CD14-positive monocyte (primary cell): ENCODE measurements around the gene MS4A12. TPM values are rescaled to one million over a fixed set of nuclear protein-coding genes. Genes with fewer than 3 reads are reported as not detected.

Experiments
- DNase-seq, 3 donors: peaks; one replicate each; pipeline ENCODE4 v3.0.0-alpha.2; 2011 to 2022
- H2AFZ ChIP-seq: 2 replicates; pipeline ENCODE4 v1.6.0; 2012; ENCODE audit warnings: mild to moderate bottlenecking, low read depth, low read length, inconsistent platforms; ENCODE audit not compliant: insufficient read depth, poor library complexity, severe bottlenecking
- H3K27ac ChIP-seq, 2 donors: 1 replicate in 1 of 2; 2 replicates in 1 of 2; pipeline ENCODE4 v1.5.1; 2012 to 2013; ENCODE audit warnings: low read length in 2 of 2, control low read depth in 1 of 2, inconsistent platforms in 1 of 2, low read depth in 1 of 2, mild to moderate bottlenecking in 1 of 2
- H3K27me3 ChIP-seq, 2 donors: one replicate each; pipeline versions ENCODE4 v1.6.0 to v1.6.1; 2011 to 2013; ENCODE audit warnings: low read length in 2 of 2; ENCODE audit not compliant: control insufficient read depth in 2 of 2, insufficient read depth in 2 of 2
- H3K36me3 ChIP-seq, 2 donors: replicated peaks in 1 of 2; 1 replicate in 1 of 2; 2 replicates in 1 of 2; pipeline versions ENCODE4 v1.5.1 to v1.6.1; 2012 to 2013; ENCODE audit warnings: low read length in 2 of 2, control low read depth in 1 of 2, inconsistent platforms in 1 of 2, mild to moderate bottlenecking in 1 of 2; ENCODE audit not compliant: insufficient read depth in 2 of 2, control insufficient read depth in 1 of 2
- H3K4me1 ChIP-seq, 2 donors: 1 replicate in 1 of 2; 2 replicates in 1 of 2; pipeline versions ENCODE4 v1.5.1 to v1.6.1; 2012 to 2013; ENCODE audit warnings: low read length in 2 of 2, control low read depth in 1 of 2, inconsistent platforms in 1 of 2, mild to moderate bottlenecking in 1 of 2, moderate library complexity in 1 of 2; ENCODE audit not compliant: insufficient read depth in 2 of 2, control insufficient read depth in 1 of 2
- H3K4me2 ChIP-seq: replicated peaks from 2 replicates; pipeline ENCODE3; 2012; ENCODE audit warnings: low read length, moderate library complexity, mild to moderate bottlenecking; ENCODE audit not compliant: poor library complexity, severe bottlenecking; ENCODE audit errors: extremely low read depth
- H3K4me3 ChIP-seq, 3 experiments: fragments of 200-600 bp in 1 of 3; sonication (generic) in 1 of 3; replicated peaks in 1 of 3; 1 replicate in 2 of 3; 2 replicates in 1 of 3; pipeline ENCODE4 v1.5.1; 2011 to 2013; ENCODE audit warnings: low read length in 3 of 3, mild to moderate bottlenecking in 3 of 3, control low read depth in 2 of 3, low read depth in 2 of 3, inconsistent platforms in 1 of 3, moderate library complexity in 1 of 3
- H3K79me2 ChIP-seq: 2 replicates; pipeline ENCODE4 v1.6.0; 2012; ENCODE audit warnings: mild to moderate bottlenecking, control low read depth, inconsistent platforms, low read length, moderate library complexity; ENCODE audit not compliant: insufficient read depth
- H3K9ac ChIP-seq: 2 replicates; pipeline ENCODE4 v1.6.0; 2017; ENCODE audit warnings: low read length, mild to moderate bottlenecking; ENCODE audit not compliant: insufficient read depth, poor library complexity, severe bottlenecking
- H3K9me3 ChIP-seq, 2 donors: replicated peaks in 1 of 2; 1 replicate in 1 of 2; 2 replicates in 1 of 2; pipeline versions ENCODE4 v1.5.1 to v1.6.1; 2012 to 2013; ENCODE audit warnings: low read length in 2 of 2, control low read depth in 1 of 2; ENCODE audit not compliant: control insufficient read depth in 1 of 2, insufficient read depth in 1 of 2
- H4K20me1 ChIP-seq: 2 replicates; pipeline ENCODE4 v1.6.0; 2012; ENCODE audit warnings: mild to moderate bottlenecking, low read length, control low read depth, moderate library complexity; ENCODE audit not compliant: insufficient read depth
- H3K27ac Mint-ChIP-seq, 7 donors: one replicate each; pipeline ENCODE4 v1.8.0; 2020; ENCODE audit warnings: mild to moderate bottlenecking in 7 of 7, mixed read lengths in 7 of 7, moderate library complexity in 6 of 7, inconsistent platforms in 2 of 7
- H3K27me3 Mint-ChIP-seq, 3 donors: one replicate each; pipeline ENCODE4 v1.8.0; 2021 to 2022; ENCODE audit warnings: low read depth in 3 of 3, mild to moderate bottlenecking in 3 of 3, mixed read lengths in 3 of 3, moderate library complexity in 3 of 3, inconsistent platforms in 1 of 3
- H3K36me3 Mint-ChIP-seq, 2 donors: one replicate each; pipeline ENCODE4 v1.8.0; 2020; ENCODE audit warnings: mixed read lengths in 2 of 2, inconsistent platforms in 1 of 2, mild to moderate bottlenecking in 1 of 2
- H3K4me1 Mint-ChIP-seq: one replicate; pipeline ENCODE4 v1.8.0; 2020; ENCODE audit warnings: mild to moderate bottlenecking, mixed read lengths
- H3K4me3 Mint-ChIP-seq, 2 donors: one replicate each; pipeline ENCODE4 v1.8.0; 2020; ENCODE audit warnings: mild to moderate bottlenecking in 2 of 2, mixed read lengths in 2 of 2, moderate library complexity in 1 of 2
- H3K9me3 Mint-ChIP-seq, 7 donors: one replicate each; pipeline ENCODE4 v1.8.0; 2020 to 2022; ENCODE audit warnings: mixed read lengths in 7 of 7, mild to moderate bottlenecking in 6 of 7, moderate library complexity in 6 of 7, inconsistent platforms in 2 of 7
- CTCF ChIP-seq: fragments of 200-600 bp; IDR thresholded peaks from one replicate; pipeline ENCODE4 v1.8.0; 2022; ENCODE audit warnings: antibody characterized with exemption, mild to moderate bottlenecking
- WGBS: methylation state at CpG from one replicate; pipeline ENCODE4 v1.1.5; 2013; ENCODE audit warnings: missing lambda C conversion rate; ENCODE audit not compliant: insufficient coverage; 5-methylcytosine and 5-hydroxymethylcytosine counted together
- intact Hi-C, 2 donors: fragments of 100-400 bp; cut with micrococcal nuclease; formaldehyde crosslinking; loops; one replicate each; pipeline versions ENCODE4 v1.15.0 to v1.15.1; 2023
- polyA plus RNA-seq, 3 donors: library from polyadenylated mRNA; depleted of rRNA in 1 of 3; unstranded in 2 of 3; stranded (reverse) in 1 of 3; fragments of 300-500 nt in 2 of 3; fragments of >200 nt in 1 of 3; fragmentation: Illumina TruSeq in 2 of 3; gene quantifications; 1 replicate in 2 of 3; 2 replicates in 1 of 3; pipeline ENCODE4 v1.2.3, GENCODE V29; 2012 to 2021

Gene MS4A12
- polyA plus RNA-seq, 3 donors = not detected

GRCh38 chr11:60500276-60500910 lies 7.8 kb downstream of the MS4A12 start:
- no peak overlapping the region for H3K27ac Mint-ChIP-seq
- peaks cover 0 to 2% of the 10 kb centered on the region in 2 donors for H3K27me3 ChIP-seq
- H3K4me2 ChIP-seq = no peak overlapping the region
- H3K27me3 Mint-ChIP-seq = peaks cover 0 to 4% (median 1%) of the 10 kb centered on the region in 3 donors
- H3K9me3 Mint-ChIP-seq = peaks cover 0 to 5% (median 0%) of the 10 kb centered on the region in 7 donors
- peaks cover 0 to 2% of the 10 kb centered on the region in 2 donors for H3K36me3 Mint-ChIP-seq
- no peak overlapping the region for H3K9ac ChIP-seq
- H3K4me3 ChIP-seq = no peak overlapping the region
- no peaks in the 10 kb centered on the region for H3K36me3 ChIP-seq
- no peak overlapping the region for H2AFZ ChIP-seq
- no peak overlapping the region for H3K4me3 Mint-ChIP-seq
- DNase-seq = no peak
- intact Hi-C loops = no loop called here
- peaks cover 11 to 15% of the 10 kb centered on the region in 2 donors for H3K4me1 ChIP-seq
- no peak overlapping the region for H3K27ac ChIP-seq
- no peaks in the 10 kb centered on the region for H3K9me3 ChIP-seq
- peaks cover 18% of the 10 kb centered on the region for H3K4me1 Mint-ChIP-seq
- no peaks in the 10 kb centered on the region for H3K79me2 ChIP-seq
- WGBS = 94% methylated on average over 2 of the region's 3 CpGs
- no peaks in the 10 kb centered on the region for H4K20me1 ChIP-seq
- no peak for TF ChIP-seq CTCF

- peaks cover 0 to 3% (median 0%) of the 10 kb centered on the region in 3 donors for H3K27me3 Mint-ChIP-seq
Observed at GRCh38 chr11:60502221-60502775, 9.7 kb downstream of the MS4A12 start.

More at GRCh38 chr11:60502221-60502775, 9.7 kb downstream of the MS4A12 start:
- no peaks in the 10 kb centered on the region for H3K36me3 ChIP-seq
- peaks cover 11 to 15% of the 10 kb centered on the region in 2 donors for H3K4me1 ChIP-seq
- no peaks in the 10 kb centered on the region for H3K27me3 ChIP-seq
- peaks cover 18% of the 10 kb centered on the region for H3K4me1 Mint-ChIP-seq
- H3K9me3 ChIP-seq = no peaks in the 10 kb centered on the region
- H3K9ac ChIP-seq = no peak overlapping the region
- H3K36me3 Mint-ChIP-seq = peaks cover 0 to 2% of the 10 kb centered on the region in 2 donors
- H4K20me1 ChIP-seq = no peaks in the 10 kb centered on the region
- no peak overlapping the region for H3K4me3 Mint-ChIP-seq
- H3K9me3 Mint-ChIP-seq = peaks cover 0 to 5% (median 0%) of the 10 kb centered on the region in 7 donors
- H2AFZ ChIP-seq = no peak overlapping the region
- no peak for TF ChIP-seq CTCF
- intact Hi-C loops = no loop called here
- WGBS = no CpG with 5 or more reads among the region's 3 CpGs
- H3K4me2 ChIP-seq = no peak overlapping the region
- H3K79me2 ChIP-seq = no peaks in the 10 kb centered on the region
- no peak overlapping the region for H3K27ac ChIP-seq
- DNase-seq = no peak
- H3K4me3 ChIP-seq = no peak overlapping the region
- peak overlapping the region in 1 of 7 donors; percentile 57 for H3K27ac Mint-ChIP-seq
